A549 (cell line): ENCODE data around the gene C5orf63. TPM values are rescaled to one million over a fixed set of nuclear protein-coding genes. Genes with fewer than 3 reads are reported as not detected.

ENCODE experiments used
- ATAC-seq, 2 experiments: fragments of 200-7000 bp in 1 of 2; fragments of >200 bp in 1 of 2; cut with Nextera tagmentation in 1 of 2; cut with Tn5 transposase in 1 of 2; 3 replicates each; pipeline versions ENCODE4 v1.8.0 to v1.9.1; 2018 to 2020; ENCODE audit warnings: mild to moderate bottlenecking in 1 of 2, moderate library complexity in 1 of 2
- CTCF ChIA-PET: fragments of 300-600 bp; sonication (Branson Sonifier 250); formaldehyde crosslinking; extraction: SDS; loops from one replicate; lab custom pipeline; 2021; ENCODE audit warnings: antibody characterized with exemption, inconsistent platforms; lab: Yijun Ruan, JAX
- POLR2A ChIA-PET: fragments of 350-600 bp; formaldehyde crosslinking; extraction: SDS; loops from one replicate; lab custom pipeline; 2021; ENCODE audit warnings: antibody characterized with exemption, inconsistent platforms; lab: Yijun Ruan, JAX
- DNase-seq, 2 experiments: peaks; one replicate each; pipeline versions ENCODE4 v3.0.0 to v3.0.0-alpha.2; 2011 to 2016; ENCODE audit warnings: low read depth in 1 of 2, low spot score in 1 of 2
- FAIRE-seq: peaks from 2 replicates; lab custom pipeline; 2011; peaks lifted over from hg19 to GRCh38; lab: Jason Lieb, UNC
- H3K27ac ChIP-seq, 2 experiments: fragments of >200 bp; sonication (Bioruptor Twin); formaldehyde crosslinking; 3 replicates each; pipeline ENCODE4 v1.5.1; 2016 to 2017
- H3K4me1 ChIP-seq: fragments of >200 bp; sonication (Bioruptor Twin); formaldehyde crosslinking; 3 replicates; pipeline ENCODE4 v1.6.1; 2016
- H3K4me2 ChIP-seq: fragments of >200 bp; sonication (Bioruptor Twin); formaldehyde crosslinking; 3 replicates; pipeline ENCODE4 v1.6.1; 2016
- H3K4me3 ChIP-seq: fragments of >200 bp; sonication (Bioruptor Twin); formaldehyde crosslinking; 3 replicates; pipeline ENCODE4 v1.5.1; 2016
- H3K9me3 ChIP-seq: fragments of >200 bp; sonication (Bioruptor Twin); formaldehyde crosslinking; 3 replicates; pipeline ENCODE4 v1.6.1; 2016
- BHLHE40 ChIP-seq: IDR thresholded peaks from 2 replicates; pipeline ENCODE4 v1.6.1; 2012; ENCODE audit warnings: low read depth, low read length, inconsistent platforms
- CBX2 ChIP-seq: fragments of 200-600 bp; sonication (generic); IDR thresholded peaks from 2 replicates; pipeline ENCODE4 v1.6.1; 2016; ENCODE audit warnings: low read depth, mild to moderate bottlenecking, borderline replicate concordance
- CHD2 ChIP-seq: fragments of 150-350 bp; IDR thresholded peaks from 2 replicates; pipeline ENCODE4 v1.6.1; 2014; ENCODE audit warnings: low read length; ENCODE audit not compliant: partially characterized antibody
- CHD4 ChIP-seq: fragments of 200-600 bp; sonication (generic); IDR thresholded peaks from 2 replicates; pipeline ENCODE4 v1.6.1; 2016; ENCODE audit warnings: antibody characterized with exemption, mild to moderate bottlenecking, borderline replicate concordance
- E2F6 ChIP-seq: IDR thresholded peaks from 2 replicates; pipeline ENCODE4 v1.6.1; 2012; ENCODE audit warnings: low read depth, borderline replicate concordance
- EHF ChIP-seq: fragments of 250-450 bp; sonication (Bioruptor Pico); IDR thresholded peaks from 2 replicates; pipeline ENCODE4 v1.5.0; 2020; ENCODE audit warnings: mild to moderate bottlenecking
- EHMT2 ChIP-seq: fragments of 200-600 bp; sonication (generic); IDR thresholded peaks from 2 replicates; pipeline ENCODE4 v1.6.1; 2016; ENCODE audit warnings: antibody characterized with exemption, low read depth, mild to moderate bottlenecking, moderate library complexity
- EP300 ChIP-seq, 2 experiments: fragments of >200 bp; sonication (Bioruptor Twin); formaldehyde crosslinking; IDR thresholded peaks; 2 replicates in 1 of 2; 3 replicates in 1 of 2; pipeline ENCODE4 v1.6.1; 2016 to 2017
- ESRRA ChIP-seq: fragments of 150-350 bp; IDR thresholded peaks from 2 replicates; pipeline ENCODE4 v1.6.1; 2014; ENCODE audit warnings: mild to moderate bottlenecking, low read length, borderline replicate concordance
- FOSB ChIP-seq: fragments of 250-450 bp; sonication (Bioruptor Pico); IDR thresholded peaks from 2 replicates; pipeline ENCODE4 v1.5.0; 2020; ENCODE audit warnings: mild to moderate bottlenecking, moderate library complexity
- GATA3 ChIP-seq: IDR thresholded peaks from 2 replicates; pipeline ENCODE4 v1.6.1; 2012; ENCODE audit warnings: borderline replicate concordance
- HES2 ChIP-seq: fragments of >200 bp; sonication (Bioruptor Twin); formaldehyde crosslinking; IDR thresholded peaks from 2 replicates; pipeline ENCODE4 v1.6.1; 2016
- HEYL ChIP-seq: fragments of 250-450 bp; sonication (Bioruptor Pico); IDR thresholded peaks from 2 replicates; pipeline ENCODE4 v1.8.0; 2021; ENCODE audit warnings: mild to moderate bottlenecking, moderate library complexity
- HOXB5 ChIP-seq: fragments of 250-450 bp; sonication (Bioruptor Pico); IDR thresholded peaks from 2 replicates; pipeline ENCODE4 v1.5.0; 2020; ENCODE audit warnings: mild to moderate bottlenecking, moderate library complexity
- JUN ChIP-seq, 2 experiments: fragments of >200 bp; sonication (Bioruptor Twin); formaldehyde crosslinking; IDR thresholded peaks; 2 replicates in 1 of 2; 3 replicates in 1 of 2; pipeline ENCODE4 v1.6.1; 2016 to 2017
- JUNB ChIP-seq: fragments of >200 bp; sonication (Bioruptor Twin); formaldehyde crosslinking; IDR thresholded peaks from 2 replicates; pipeline ENCODE4 v1.6.1; 2016
- KDM1A ChIP-seq: fragments of 200-600 bp; sonication (generic); IDR thresholded peaks from 2 replicates; pipeline ENCODE4 v1.6.1; 2016; ENCODE audit warnings: low read depth, mild to moderate bottlenecking
- MAFK ChIP-seq: fragments of 450-650 bp; IDR thresholded peaks from 2 replicates; pipeline ENCODE4 v1.6.1; 2014; ENCODE audit not compliant: partially characterized antibody
- MAX ChIP-seq: IDR thresholded peaks from 2 replicates; pipeline ENCODE4 v1.6.1; 2012
- MAZ ChIP-seq: fragments of 150-350 bp; IDR thresholded peaks from 2 replicates; pipeline ENCODE4 v1.6.1; 2014; ENCODE audit warnings: antibody characterized with exemption, low read depth, low read length, borderline replicate concordance
- NR3C1 ChIP-seq: fragments of >200 bp; sonication (Bioruptor Twin); formaldehyde crosslinking; IDR thresholded peaks from 3 replicates; pipeline ENCODE4 v1.6.1; 2017
- PHF8 ChIP-seq: fragments of 200-600 bp; sonication (generic); IDR thresholded peaks from 2 replicates; pipeline ENCODE4 v1.6.1; 2016; ENCODE audit warnings: low read depth, mild to moderate bottlenecking, antibody characterized with exemption, moderate library complexity, borderline replicate concordance
- POLR2A ChIP-seq: IDR thresholded peaks from 2 replicates; pipeline ENCODE4 v1.6.1; 2012; ENCODE audit warnings: mild to moderate bottlenecking, low read length
- POLR2AphosphoS2 ChIP-seq: conservative IDR thresholded peaks from 2 replicates; pipeline ENCODE4 v1.6.1; 2012; ENCODE audit warnings: low read length, improper control_type of control experiment, inconsistent platforms
- RFX5 ChIP-seq: fragments of 450-650 bp; IDR thresholded peaks from 2 replicates; pipeline ENCODE4 v1.7.1; 2014; ENCODE audit warnings: antibody characterized with exemption, mild to moderate bottlenecking, moderate library complexity
- RNF2 ChIP-seq: fragments of 200-600 bp; sonication (generic); IDR thresholded peaks from 2 replicates; pipeline ENCODE4 v1.6.1; 2016; ENCODE audit warnings: low read depth, mild to moderate bottlenecking, antibody characterized with exemption, moderate library complexity, borderline replicate concordance
- SMC3 ChIP-seq: fragments of >200 bp; sonication (Bioruptor Twin); formaldehyde crosslinking; IDR thresholded peaks from 3 replicates; pipeline ENCODE4 v1.6.1; 2018; ENCODE audit warnings: inconsistent platforms
- SREBF2 ChIP-seq: fragments of 450-650 bp; IDR thresholded peaks from 2 replicates; pipeline ENCODE4 v1.6.1; 2014; ENCODE audit warnings: mild to moderate bottlenecking, moderate library complexity
- WGBS: methylation state at CpG from one replicate; pipeline ENCODE4 v1.1.6; 2017; ENCODE audit errors: missing lambda C conversion rate; 5-methylcytosine and 5-hydroxymethylcytosine counted together
- polyA plus RNA-seq, 4 experiments: library from polyadenylated mRNA; depleted of rRNA in 3 of 4; stranded (reverse); fragments of >200 nt; fragmentation: RNase III in 1 of 4; extraction: RNeasy Plus Mini Kit Qiagen cat#74134 plus additional on column Dnase treatment in 1 of 4; gene quantifications; 2 replicates in 3 of 4; 3 replicates in 1 of 4; pipeline ENCODE4 v1.2.3, GENCODE V29; 2011 to 2017
- TF ChIP-seq, protein P1 (sequence below): IDR thresholded peaks from 2 replicates; pipeline ENCODE4 v1.6.1; 2012
- TF ChIP-seq, protein P2 (sequence below): fragments of 250-450 bp; sonication (Bioruptor Pico); IDR thresholded peaks from 2 replicates; pipeline ENCODE4 v1.5.0; 2021; ENCODE audit warnings: mild to moderate bottlenecking, moderate library complexity, borderline replicate concordance
- TF ChIP-seq, protein P3 (sequence below): fragments of >200 bp; sonication (Bioruptor Twin); formaldehyde crosslinking; IDR thresholded peaks from 3 replicates; pipeline ENCODE4 v1.6.1; 2016

C5orf63 gene
- polyA plus RNA-seq, 2 of the 4 experiments (the other 2 are of a cell fraction) = 4.1 to 10.9 TPM

DNA sequence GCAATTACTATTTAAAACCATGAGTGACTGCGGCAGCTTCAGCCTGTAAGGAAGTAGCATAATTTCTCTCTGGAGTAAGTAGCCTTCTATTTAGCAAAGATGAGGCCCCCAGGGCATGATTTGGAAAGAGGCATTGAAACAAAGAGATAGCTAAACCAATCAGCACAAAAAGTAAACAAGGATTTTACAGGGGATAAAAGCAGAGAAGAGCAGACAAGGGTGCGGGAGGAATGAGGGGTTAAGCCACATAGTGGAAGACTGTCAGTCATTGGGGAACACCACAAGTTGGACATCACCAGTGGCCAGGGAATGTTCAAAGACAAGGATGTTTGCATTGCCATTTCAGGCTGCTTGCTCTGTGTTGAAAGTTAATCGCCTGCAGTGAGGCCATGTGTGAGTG is 24.0 kb upstream of the C5orf63 start:
- no peak overlapping the region for H3K27ac ChIP-seq
- POLR2A ChIA-PET = no interaction called here
- CTCF ChIA-PET = no interaction called here
- no peaks in the 10 kb centered on the region for H3K4me1 ChIP-seq
- H3K4me2 ChIP-seq = no peak overlapping the region
- ATAC-seq (no peak), DNase-seq (no peak), FAIRE-seq (no peak)
- TF ChIP-seq, protein P1, sequence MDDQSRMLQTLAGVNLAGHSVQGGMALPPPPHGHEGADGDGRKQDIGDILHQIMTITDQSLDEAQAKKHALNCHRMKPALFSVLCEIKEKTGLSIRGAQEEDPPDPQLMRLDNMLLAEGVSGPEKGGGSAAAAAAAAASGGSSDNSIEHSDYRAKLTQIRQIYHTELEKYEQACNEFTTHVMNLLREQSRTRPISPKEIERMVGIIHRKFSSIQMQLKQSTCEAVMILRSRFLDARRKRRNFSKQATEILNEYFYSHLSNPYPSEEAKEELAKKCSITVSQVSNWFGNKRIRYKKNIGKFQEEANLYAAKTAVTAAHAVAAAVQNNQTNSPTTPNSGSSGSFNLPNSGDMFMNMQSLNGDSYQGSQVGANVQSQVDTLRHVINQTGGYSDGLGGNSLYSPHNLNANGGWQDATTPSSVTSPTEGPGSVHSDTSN = no peak
- TF ChIP-seq POLR2A (no peak), HOXB5 (CRISPR knock-in tag) (no peak), RFX5 (no peak), EHMT2 (no peak), POLR2AphosphoS2 (no peak), CBX2 (no peak), GATA3 (no peak), HES2 (no peak), RNF2 (no peak), FOSB (no peak), E2F6 (no peak), EP300 (IDR thresholded peaks at IDR 0.05) (no peak)
- H3K4me3 ChIP-seq = no peak overlapping the region
- H3K9me3 ChIP-seq = no peaks in the 10 kb centered on the region
- 58% methylated on average over 3 of the region's 3 CpGs for WGBS

DNA sequence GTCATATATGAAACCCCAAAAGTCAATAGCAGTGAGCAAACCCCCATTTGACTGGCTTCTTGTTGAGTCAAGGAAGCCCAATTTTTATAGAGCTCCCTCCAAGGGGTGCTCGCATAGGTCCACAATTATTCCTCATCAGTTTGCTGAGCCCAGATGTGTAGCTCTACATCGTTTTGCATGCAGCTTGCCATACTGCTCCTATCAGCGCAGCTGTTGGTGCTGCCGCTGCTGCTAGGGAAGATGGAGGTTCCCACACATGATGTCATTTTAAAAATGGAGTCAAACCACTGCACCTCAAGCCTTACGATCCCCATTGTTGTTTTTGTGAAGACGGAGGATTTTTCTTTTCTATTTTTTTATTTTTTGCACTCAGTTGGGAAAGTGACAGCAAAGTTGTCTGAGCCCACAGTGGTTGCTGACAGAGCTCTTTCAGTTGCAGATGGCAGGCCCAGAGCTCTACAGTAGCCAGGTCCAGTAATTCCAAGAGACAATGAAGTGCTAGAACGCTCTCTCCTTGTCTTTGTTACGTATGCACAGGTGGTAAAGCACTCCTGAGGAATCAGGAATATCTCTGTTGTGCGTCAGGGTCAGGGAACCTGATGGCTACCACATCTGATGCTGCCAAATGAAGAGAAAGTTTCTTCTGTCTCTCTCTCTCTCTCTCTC is 23.2 kb upstream of the C5orf63 start:
- H3K9me3 ChIP-seq = no peaks in the 10 kb centered on the region
- H3K4me1 ChIP-seq = no peaks in the 10 kb centered on the region
- ChIA-PET CTCF (no interaction called here), POLR2A (no interaction called here)
- DNase-seq (no peak), ATAC-seq (no peak), FAIRE-seq (no peak)
- no peak overlapping the region for H3K4me2 ChIP-seq
- 48% methylated on average over 9 of the region's 9 CpGs for WGBS
- H3K4me3 ChIP-seq = no peak overlapping the region
- TF ChIP-seq HEYL (CRISPR knock-in tag) (no peak), EHF (no peak), ESRRA (no peak), SMC3 (no peak), E2F6 (no peak), JUN (IDR thresholded peaks at IDR 0.05) (no peak), CHD4 (no peak), PHF8 (no peak), SREBF2 (no peak), NR3C1 (no peak), JUNB (no peak), MAZ (no peak), GATA3 (no peak), MAX (no peak), KDM1A (no peak), CHD2 (no peak), BHLHE40 (no peak), MAFK (no peak)
- TF ChIP-seq, protein P2, sequence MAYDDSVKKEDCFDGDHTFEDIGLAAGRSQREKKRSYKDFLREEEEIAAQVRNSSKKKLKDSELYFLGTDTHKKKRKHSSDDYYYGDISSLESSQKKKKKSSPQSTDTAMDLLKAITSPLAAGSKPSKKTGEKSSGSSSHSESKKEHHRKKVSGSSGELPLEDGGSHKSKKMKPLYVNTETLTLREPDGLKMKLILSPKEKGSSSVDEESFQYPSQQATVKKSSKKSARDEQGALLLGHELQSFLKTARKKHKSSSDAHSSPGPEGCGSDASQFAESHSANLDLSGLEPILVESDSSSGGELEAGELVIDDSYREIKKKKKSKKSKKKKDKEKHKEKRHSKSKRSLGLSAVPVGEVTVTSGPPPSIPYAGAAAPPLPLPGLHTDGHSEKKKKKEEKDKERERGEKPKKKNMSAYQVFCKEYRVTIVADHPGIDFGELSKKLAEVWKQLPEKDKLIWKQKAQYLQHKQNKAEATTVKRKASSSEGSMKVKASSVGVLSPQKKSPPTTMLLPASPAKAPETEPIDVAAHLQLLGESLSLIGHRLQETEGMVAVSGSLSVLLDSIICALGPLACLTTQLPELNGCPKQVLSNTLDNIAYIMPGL (CRISPR knock-in tag) = no peak
- TF ChIP-seq, protein P3, sequence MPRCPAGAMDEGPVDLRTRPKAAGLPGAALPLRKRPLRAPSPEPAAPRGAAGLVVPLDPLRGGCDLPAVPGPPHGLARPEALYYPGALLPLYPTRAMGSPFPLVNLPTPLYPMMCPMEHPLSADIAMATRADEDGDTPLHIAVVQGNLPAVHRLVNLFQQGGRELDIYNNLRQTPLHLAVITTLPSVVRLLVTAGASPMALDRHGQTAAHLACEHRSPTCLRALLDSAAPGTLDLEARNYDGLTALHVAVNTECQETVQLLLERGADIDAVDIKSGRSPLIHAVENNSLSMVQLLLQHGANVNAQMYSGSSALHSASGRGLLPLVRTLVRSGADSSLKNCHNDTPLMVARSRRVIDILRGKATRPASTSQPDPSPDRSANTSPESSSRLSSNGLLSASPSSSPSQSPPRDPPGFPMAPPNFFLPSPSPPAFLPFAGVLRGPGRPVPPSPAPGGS = no peak
- H3K27ac ChIP-seq = no peak overlapping the region
